GM23248 (cell line): ENCODE measurements around the gene WASHC2C.
"Not testable (repeated sequence)": the region's sequence is repeated elsewhere in the genome, so short reads cannot be mapped to it uniquely, and the experiment has no call there.

Source experiments
- EZH2 ChIP-seq: fragments of 200-600 bp; sonication (generic); IDR thresholded peaks from 2 replicates; pipeline ENCODE4 v1.6.1; 2018; ENCODE audit warnings: antibody characterized with exemption, mild to moderate bottlenecking; ENCODE audit not compliant: insufficient read depth, poor library complexity, severe bottlenecking
- EZH2phosphoT487 ChIP-seq: fragments of 200-600 bp; sonication (generic); IDR thresholded peaks from 2 replicates; pipeline ENCODE4 v1.6.1; 2018; ENCODE audit warnings: antibody characterized with exemption, moderate library complexity, mild to moderate bottlenecking, low read depth; ENCODE audit not compliant: insufficient read depth

- TF ChIP-seq EZH2phosphoT487, EZH2: not testable (repeated sequence)
Measured at GRCh38 chr10:45794761-45795160, 67.7 kb downstream of the WASHC2C start.
